Ascending aorta (tissue), 2 donors: Measurements from ENCODE around the gene NCMAP. TPM values are rescaled to one million over a fixed set of nuclear protein-coding genes. Genes with fewer than 3 reads are reported as not detected.
"Not testable (repeated sequence)": the region's sequence is repeated elsewhere in the genome, so short reads cannot be mapped to it uniquely, and the experiment has no call there.

Source experiments
- DNase-seq, 2 donors: peaks; one replicate each; pipeline ENCODE4 v3.0.0-alpha.2; 2019; ENCODE audit warnings: low spot score in 2 of 2
- H3K27ac ChIP-seq, 2 donors: fragments of 200-600 bp; sonication (generic); one replicate each; pipeline ENCODE4 v1.5.1; 2016 to 2017; ENCODE audit warnings: mild to moderate bottlenecking in 1 of 2
- H3K27me3 ChIP-seq: fragments of 200-600 bp; sonication (generic); one replicate; pipeline ENCODE4 v1.5.1; 2017
- H3K36me3 ChIP-seq, 2 donors: fragments of 200-600 bp; sonication (generic); one replicate each; pipeline ENCODE4 v1.5.1; 2016
- H3K4me1 ChIP-seq, 2 donors: fragments of 200-600 bp; sonication (generic); one replicate each; pipeline ENCODE4 v1.5.1; 2016 to 2017; ENCODE audit warnings: mild to moderate bottlenecking in 1 of 2
- H3K4me3 ChIP-seq, 2 donors: fragments of 200-600 bp; sonication (generic); one replicate each; pipeline ENCODE4 v1.5.1; 2016 to 2017; ENCODE audit warnings: mild to moderate bottlenecking in 1 of 2
- H3K9me3 ChIP-seq, 2 donors: fragments of 200-600 bp; sonication (generic); one replicate each; pipeline ENCODE4 v1.5.1; 2016
- intact Hi-C: fragments of 100-400 bp; cut with DNase I; formaldehyde crosslinking; loops from one replicate; pipeline ENCODE4 v1.15.1; 2023
- total RNA-seq: library from RNA; depleted of rRNA; stranded (reverse); fragments of >200 nt; gene quantifications from one replicate; pipeline ENCODE4 v1.1.0, GENCODE V29; 2016
- TF ChIP-seq, protein P1 (sequence below), 3 experiments: fragments of 200-600 bp in 2 of 3; fragments of 450-650 bp in 1 of 3; sonication (generic) in 2 of 3; IDR thresholded peaks; one replicate each; pipeline ENCODE4 v1.5.1; 2016 to 2019; ENCODE audit warnings: antibody characterized with exemption in 3 of 3, mild to moderate bottlenecking in 1 of 3, moderate library complexity in 1 of 3

Gene NCMAP
- total RNA-seq, 1 donor from 2014 or later, result not detected

DNA sequence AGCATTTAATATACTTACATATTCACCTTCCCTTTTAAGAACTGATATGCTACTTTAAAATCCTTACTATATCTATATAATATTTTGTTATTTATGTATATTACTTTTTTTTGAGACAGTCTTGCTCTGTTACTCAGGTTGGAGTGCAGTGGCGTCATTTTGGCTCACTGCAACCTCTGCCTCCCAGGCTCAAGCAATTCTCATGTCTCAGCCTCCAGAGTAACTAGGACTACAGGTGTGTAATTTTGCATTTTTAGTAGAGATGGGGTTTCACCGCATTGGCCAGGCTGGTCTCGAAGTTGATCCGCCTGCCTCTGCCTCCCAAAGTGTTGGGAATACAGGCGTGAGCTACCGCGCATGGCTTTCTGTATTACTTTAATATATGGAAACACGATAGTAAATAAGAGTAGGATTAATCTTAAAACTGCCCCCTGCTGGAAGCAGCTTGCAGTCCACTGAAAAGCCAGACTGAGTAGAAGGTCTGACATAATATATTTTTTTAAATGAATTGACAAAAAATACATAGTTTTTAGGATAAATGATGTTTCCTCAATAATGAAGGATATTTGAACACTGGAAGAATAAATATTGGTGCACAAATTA is 28.8 kb upstream of the NCMAP start:
- Histone ChIP-seq H3K4me3 (no peak overlapping the region), H3K36me3 (no peaks in the 10 kb centered on the region), H3K9me3 (no peaks in the 10 kb centered on the region), H3K27me3 (no peaks in the 10 kb centered on the region), H3K27ac (no peak overlapping the region), H3K4me1 (no peaks in the 10 kb centered on the region)
- intact Hi-C loops, result no loop called here
- TF ChIP-seq, protein P1, sequence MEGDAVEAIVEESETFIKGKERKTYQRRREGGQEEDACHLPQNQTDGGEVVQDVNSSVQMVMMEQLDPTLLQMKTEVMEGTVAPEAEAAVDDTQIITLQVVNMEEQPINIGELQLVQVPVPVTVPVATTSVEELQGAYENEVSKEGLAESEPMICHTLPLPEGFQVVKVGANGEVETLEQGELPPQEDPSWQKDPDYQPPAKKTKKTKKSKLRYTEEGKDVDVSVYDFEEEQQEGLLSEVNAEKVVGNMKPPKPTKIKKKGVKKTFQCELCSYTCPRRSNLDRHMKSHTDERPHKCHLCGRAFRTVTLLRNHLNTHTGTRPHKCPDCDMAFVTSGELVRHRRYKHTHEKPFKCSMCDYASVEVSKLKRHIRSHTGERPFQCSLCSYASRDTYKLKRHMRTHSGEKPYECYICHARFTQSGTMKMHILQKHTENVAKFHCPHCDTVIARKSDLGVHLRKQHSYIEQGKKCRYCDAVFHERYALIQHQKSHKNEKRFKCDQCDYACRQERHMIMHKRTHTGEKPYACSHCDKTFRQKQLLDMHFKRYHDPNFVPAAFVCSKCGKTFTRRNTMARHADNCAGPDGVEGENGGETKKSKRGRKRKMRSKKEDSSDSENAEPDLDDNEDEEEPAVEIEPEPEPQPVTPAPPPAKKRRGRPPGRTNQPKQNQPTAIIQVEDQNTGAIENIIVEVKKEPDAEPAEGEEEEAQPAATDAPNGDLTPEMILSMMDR (IDR thresholded peaks at IDR 0.05), result peak in 2 of 3 experiments; percentile 15 to 32
- no peak for DNase-seq

DNA sequence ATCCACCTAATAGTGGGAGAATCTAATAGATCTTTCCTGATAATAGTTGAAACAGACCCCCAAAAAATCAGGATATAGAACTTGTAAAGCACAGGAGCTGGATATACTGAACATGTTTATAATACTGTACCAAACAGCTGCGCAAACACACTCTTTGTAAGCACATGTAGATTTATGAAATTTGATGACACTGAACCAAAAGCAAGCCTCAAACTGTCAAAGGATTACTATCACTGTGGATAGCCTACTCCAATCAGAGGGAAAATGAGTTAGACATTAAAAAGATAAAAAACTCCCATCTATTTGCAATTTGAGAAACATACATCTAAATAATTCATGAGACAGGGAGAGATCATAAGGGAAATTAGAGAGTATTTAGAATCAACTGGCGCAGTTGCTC is 27.1 kb upstream of the NCMAP start:
- Histone ChIP-seq H3K4me3 (no peak overlapping the region), H3K27me3 (no peaks in the 10 kb centered on the region), H3K9me3 (no peaks in the 10 kb centered on the region), H3K4me1 (no peaks in the 10 kb centered on the region), H3K27ac (no peak overlapping the region), H3K36me3 (no peaks in the 10 kb centered on the region)
- TF ChIP-seq, protein P1 (IDR thresholded peaks at IDR 0.05), result no peak
- no peak for DNase-seq
- intact Hi-C loops, result no loop called here

DNA sequence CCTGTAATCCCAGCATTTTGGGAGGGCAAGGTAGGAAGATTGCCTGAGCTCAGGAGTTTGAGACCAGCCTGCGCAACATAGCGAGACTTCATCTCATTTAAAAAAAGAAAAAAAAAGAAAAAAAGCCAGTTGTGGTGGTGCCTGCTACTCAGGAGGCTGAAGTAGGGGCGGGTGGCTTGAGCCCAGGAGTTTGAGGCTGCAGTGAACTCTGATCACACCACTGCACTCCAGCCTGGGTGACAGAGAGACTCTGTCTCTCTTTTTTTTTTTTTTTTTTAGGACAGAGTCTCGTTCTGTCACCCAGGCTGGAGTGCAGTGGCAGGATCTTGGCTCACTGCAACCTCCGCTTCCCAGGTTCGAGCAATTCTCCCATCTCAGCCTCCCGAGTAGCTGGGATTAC is 26.6 kb upstream of the NCMAP start:
- H3K4me3 ChIP-seq, DNase-seq, H3K9me3 ChIP-seq, H3K27me3 ChIP-seq, H3K27ac ChIP-seq, intact Hi-C loops, H3K4me1 ChIP-seq, H3K36me3 ChIP-seq: not testable (repeated sequence)

DNA sequence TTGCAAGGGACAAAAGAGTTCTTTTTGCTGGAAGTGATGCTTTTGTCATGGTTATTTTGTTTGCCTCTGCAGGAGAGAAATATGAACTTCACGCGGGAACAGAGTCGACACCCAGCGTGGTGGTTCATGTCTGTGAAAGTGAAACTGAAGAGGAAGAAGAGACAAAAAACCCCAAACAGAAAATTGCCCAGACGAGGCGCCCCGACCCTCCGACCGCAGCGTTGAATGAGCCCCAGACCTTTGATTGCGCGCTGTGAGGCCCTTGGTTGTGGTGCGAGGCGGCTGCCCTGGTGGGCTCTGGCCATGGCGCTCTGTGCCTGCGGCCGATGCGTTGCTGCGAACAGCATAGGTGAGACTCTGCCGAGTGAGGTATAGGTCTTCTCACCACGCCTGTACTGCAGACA is 20.9 kb upstream of the NCMAP start:
- Histone ChIP-seq H3K4me3 (no peak overlapping the region), H3K9me3 (no peaks in the 10 kb centered on the region), H3K4me1 (no peaks in the 10 kb centered on the region), H3K27me3 (no peaks in the 10 kb centered on the region), H3K27ac (no peak overlapping the region), H3K36me3 (no peaks in the 10 kb centered on the region)
- intact Hi-C loops, result no loop called here
- TF ChIP-seq, protein P1 (IDR thresholded peaks at IDR 0.05), result no peak
- no peak for DNase-seq

DNA sequence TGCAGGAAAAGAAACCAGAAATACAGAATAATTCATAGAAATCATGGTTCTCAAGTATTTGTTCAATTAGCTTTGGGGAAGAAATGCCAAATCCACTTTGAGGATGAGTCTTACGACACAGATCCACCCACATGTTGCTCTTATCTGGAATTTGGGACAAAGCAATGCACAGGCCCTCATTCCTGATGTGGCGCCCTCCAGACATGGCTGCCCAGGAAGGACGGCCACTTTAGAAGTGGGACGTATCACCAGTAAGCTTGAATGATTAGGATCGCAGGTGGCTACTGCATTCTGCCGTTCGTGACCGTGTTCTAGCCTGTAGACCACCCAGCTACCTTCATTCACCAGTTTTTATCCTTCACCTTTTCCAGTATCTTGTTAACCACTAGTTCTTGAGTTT is 20.1 kb upstream of the NCMAP start:
- TF ChIP-seq, protein P1 (IDR thresholded peaks at IDR 0.05), result no peak
- Histone ChIP-seq H3K4me3 (no peak overlapping the region), H3K27me3 (no peaks in the 10 kb centered on the region), H3K27ac (no peak overlapping the region), H3K36me3 (no peaks in the 10 kb centered on the region), H3K4me1 (no peaks in the 10 kb centered on the region), H3K9me3 (no peaks in the 10 kb centered on the region)
- intact Hi-C loops, result no loop called here
- DNase-seq, result no peak

DNA sequence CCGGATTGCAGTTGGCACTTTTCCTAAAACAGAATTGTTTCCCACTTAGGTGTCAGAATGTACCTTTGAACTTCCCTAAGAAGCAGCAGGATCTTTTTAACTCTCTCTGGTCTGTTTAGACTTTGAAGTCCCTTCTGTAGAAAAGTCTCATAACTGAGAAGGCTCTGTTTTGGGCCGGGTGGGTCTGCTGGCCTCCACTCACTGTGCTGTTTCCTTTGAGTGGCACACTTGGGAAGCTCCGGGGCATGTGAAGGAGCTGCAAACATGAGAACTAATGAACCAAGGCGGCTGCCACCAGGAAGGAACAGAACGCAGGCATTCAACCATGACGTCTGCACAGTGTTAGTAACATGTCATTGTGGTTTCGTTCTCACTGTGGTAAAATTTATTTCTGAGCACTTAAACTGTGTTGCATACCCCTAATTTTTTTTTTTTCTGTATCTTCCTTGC is 19.5 kb upstream of the NCMAP start:
- Histone ChIP-seq H3K27ac (no peak overlapping the region), H3K4me3 (no peak overlapping the region), H3K9me3 (no peaks in the 10 kb centered on the region), H3K36me3 (no peaks in the 10 kb centered on the region), H3K27me3 (no peaks in the 10 kb centered on the region), H3K4me1 (no peaks in the 10 kb centered on the region)
- TF ChIP-seq, protein P1 (IDR thresholded peaks at IDR 0.05), result no peak
- intact Hi-C loops, result no loop called here
- peak; percentile 19 to 67 for DNase-seq
